ENCODE results near the gene CLCN1.

- TF ChIP-seq CTCF (IDR thresholded peaks at IDR 0.05) (no peak), POLR2A (IDR thresholded peaks at IDR 0.05) (no peak), POLR2AphosphoS5 (IDR thresholded peaks at IDR 0.05; ENCODE audit: insufficient read depth in 1 of 2, low read depth in 1 of 2) (no peak)
These were observed 72.7 kb downstream of the CLCN1 start for GRCh38 chr7:143388491-143389101.

Data from vagina (tissue), 2 donors.